Thoracic aorta (tissue), 2 donors: ENCODE results near the gene TBC1D30. TPM values are rescaled to one million over a fixed set of nuclear protein-coding genes. Genes with fewer than 3 reads are reported as not detected.

Experiments
- ATAC-seq: fragments of 150-250 bp; one replicate; pipeline ENCODE4 v1.8.0; 2017; ENCODE audit warnings: low read depth; ENCODE audit not compliant: insufficient number of reproducible peaks, low FRiP score
- DNase-seq: peaks from one replicate; pipeline ENCODE4 v3.0.0-alpha.2; 2020; ENCODE audit warnings: low spot score
- H3K27ac ChIP-seq, 2 donors: fragments of 200-600 bp; sonication (generic); 1 replicate in 1 of 2; 2 replicates in 1 of 2; pipeline ENCODE4 v1.5.1; 2016; ENCODE audit warnings: mild to moderate bottlenecking in 2 of 2, moderate library complexity in 2 of 2
- H3K27me3 ChIP-seq: fragments of 200-600 bp; sonication (generic); replicated peaks from 2 replicates; pipeline ENCODE4 v1.6.0; 2016; ENCODE audit warnings: mild to moderate bottlenecking; ENCODE audit not compliant: insufficient read depth
- H3K36me3 ChIP-seq: fragments of 200-600 bp; sonication (generic); one replicate; pipeline ENCODE4 v1.5.1; 2016
- H3K4me1 ChIP-seq, 2 donors: fragments of 200-600 bp; sonication (generic); 1 replicate in 1 of 2; 2 replicates in 1 of 2; pipeline versions ENCODE4 v1.5.1 to v1.6.0; 2016; ENCODE audit warnings: low read depth in 2 of 2, mild to moderate bottlenecking in 1 of 2; ENCODE audit not compliant: control insufficient read depth in 1 of 2
- H3K4me3 ChIP-seq: fragments of 200-600 bp; sonication (generic); 2 replicates; pipeline ENCODE4 v1.5.1; 2016; ENCODE audit warnings: mild to moderate bottlenecking
- H3K9me3 ChIP-seq: fragments of 200-600 bp; sonication (generic); 2 replicates; pipeline ENCODE4 v1.5.1; 2016
- total RNA-seq, 2 donors: library from RNA; depleted of rRNA; stranded (reverse); fragments of >200 nt; gene quantifications; one replicate each; pipeline versions ENCODE4 v1.1.0 to v1.2.3, GENCODE V29; 2016
- TF ChIP-seq, protein P1 (sequence below): fragments of 200-600 bp; sonication (generic); IDR thresholded peaks from one replicate; pipeline ENCODE4 v1.5.1; 2019; ENCODE audit warnings: antibody characterized with exemption

Gene TBC1D30
- total RNA-seq, 2 donors from 2014 or later, result 7.6 to 19.0 TPM

DNA sequence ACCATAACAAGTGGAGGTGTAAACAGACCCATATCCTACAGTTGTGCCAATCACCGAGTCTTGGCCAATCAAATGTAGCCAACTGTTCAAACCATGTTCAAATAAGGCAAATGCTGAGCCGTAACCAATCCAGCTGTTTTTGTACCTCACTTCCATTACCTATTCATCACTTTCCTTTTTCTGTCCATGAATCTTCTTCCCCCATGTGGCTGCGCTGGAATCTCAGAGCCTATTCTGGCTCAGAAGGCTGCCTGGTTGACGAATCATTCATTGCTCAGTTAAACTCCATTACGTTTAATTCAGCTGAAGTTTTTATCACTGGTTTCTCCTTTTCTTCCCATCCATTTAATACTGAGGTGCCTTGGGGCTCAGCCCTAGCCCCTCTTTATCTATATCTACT is 71.1 kb downstream of the TBC1D30 start:
- Histone ChIP-seq H3K4me3 (no peak overlapping the region), H3K9me3 (no peaks in the 10 kb centered on the region), H3K4me1 (no peaks in the 10 kb centered on the region), H3K36me3 (no peaks in the 10 kb centered on the region), H3K27me3 (no peaks in the 10 kb centered on the region), H3K27ac (no peak overlapping the region)
- TF ChIP-seq, protein P1, sequence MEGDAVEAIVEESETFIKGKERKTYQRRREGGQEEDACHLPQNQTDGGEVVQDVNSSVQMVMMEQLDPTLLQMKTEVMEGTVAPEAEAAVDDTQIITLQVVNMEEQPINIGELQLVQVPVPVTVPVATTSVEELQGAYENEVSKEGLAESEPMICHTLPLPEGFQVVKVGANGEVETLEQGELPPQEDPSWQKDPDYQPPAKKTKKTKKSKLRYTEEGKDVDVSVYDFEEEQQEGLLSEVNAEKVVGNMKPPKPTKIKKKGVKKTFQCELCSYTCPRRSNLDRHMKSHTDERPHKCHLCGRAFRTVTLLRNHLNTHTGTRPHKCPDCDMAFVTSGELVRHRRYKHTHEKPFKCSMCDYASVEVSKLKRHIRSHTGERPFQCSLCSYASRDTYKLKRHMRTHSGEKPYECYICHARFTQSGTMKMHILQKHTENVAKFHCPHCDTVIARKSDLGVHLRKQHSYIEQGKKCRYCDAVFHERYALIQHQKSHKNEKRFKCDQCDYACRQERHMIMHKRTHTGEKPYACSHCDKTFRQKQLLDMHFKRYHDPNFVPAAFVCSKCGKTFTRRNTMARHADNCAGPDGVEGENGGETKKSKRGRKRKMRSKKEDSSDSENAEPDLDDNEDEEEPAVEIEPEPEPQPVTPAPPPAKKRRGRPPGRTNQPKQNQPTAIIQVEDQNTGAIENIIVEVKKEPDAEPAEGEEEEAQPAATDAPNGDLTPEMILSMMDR, result no peak
- DNase-seq, result no peak
- no peak for ATAC-seq

DNA sequence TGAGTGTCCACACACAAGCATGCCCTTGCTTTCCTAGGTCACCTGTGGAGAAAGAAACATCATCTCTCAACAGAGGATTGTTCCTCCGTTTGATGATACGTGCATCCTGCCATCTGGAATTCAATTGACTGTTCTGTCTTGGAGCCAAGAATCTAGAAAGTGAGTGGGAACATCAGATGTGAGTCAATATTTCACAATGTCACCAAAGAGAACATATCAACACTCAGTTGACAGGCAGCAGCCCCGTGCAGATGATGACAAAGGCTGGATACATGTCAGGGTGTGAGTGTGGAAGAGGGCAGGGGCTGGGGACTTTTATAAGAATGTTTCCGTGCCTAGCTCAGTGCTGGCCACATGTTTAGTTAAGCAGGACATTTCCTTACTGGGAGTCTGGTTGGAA is 76.1 kb downstream of the TBC1D30 start:
- DNase-seq, result no peak
- H3K27ac ChIP-seq, result no peak overlapping the region
- no peaks in the 10 kb centered on the region for H3K9me3 ChIP-seq
- H3K4me1 ChIP-seq, result no peaks in the 10 kb centered on the region
- H3K27me3 ChIP-seq, result no peaks in the 10 kb centered on the region
- no peak for ATAC-seq
- no peaks in the 10 kb centered on the region for H3K36me3 ChIP-seq
- H3K4me3 ChIP-seq, result no peak overlapping the region
- TF ChIP-seq, protein P1, result no peak

- Histone ChIP-seq H3K4me3 (no peak overlapping the region), H3K9me3 (no peaks in the 10 kb centered on the region), H3K4me1 (no peaks in the 10 kb centered on the region), H3K27me3 (no peaks in the 10 kb centered on the region), H3K27ac (no peak overlapping the region), H3K36me3 (no peaks in the 10 kb centered on the region)
- no peak for DNase-seq
- TF ChIP-seq, protein P1, result no peak
- ATAC-seq, result no peak
These were observed 79.2 kb downstream of the TBC1D30 start for GRCh38 chr12:64903479-64904152.

DNA sequence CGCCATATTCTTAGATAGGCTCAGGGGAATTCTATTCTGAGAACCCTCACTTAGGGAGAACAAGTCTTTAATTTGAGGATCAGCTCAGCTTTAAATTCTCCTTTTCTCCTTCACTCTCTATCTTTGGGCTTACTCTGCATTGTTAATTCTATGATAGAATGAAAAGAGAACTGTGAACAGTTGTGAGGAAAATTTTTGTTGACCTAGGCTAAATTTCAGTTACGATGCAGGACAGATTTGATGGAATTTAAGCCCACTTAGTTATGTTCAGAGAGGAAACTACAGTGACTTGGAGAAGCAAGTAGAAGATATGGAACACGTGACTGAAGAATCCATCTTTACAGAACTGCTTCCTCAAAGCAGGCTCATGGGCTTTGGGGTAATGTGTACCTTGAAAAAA is 82.7 kb downstream of the TBC1D30 start:
- TF ChIP-seq, protein P1, result no peak
- Histone ChIP-seq H3K4me3 (no peak overlapping the region), H3K4me1 (peaks cover 0 to 9% of the 10 kb centered on the region in 2 donors), H3K27me3 (no peaks in the 10 kb centered on the region), H3K9me3 (no peaks in the 10 kb centered on the region), H3K36me3 (no peaks in the 10 kb centered on the region), H3K27ac (no peak overlapping the region)
- DNase-seq, result no peak
- no peak for ATAC-seq

GRCh38 chr12:64909124-64909523 is 84.7 kb downstream of the TBC1D30 start:
- no peak for DNase-seq
- no peak for ATAC-seq
- no peak overlapping the region for H3K27ac ChIP-seq
- H3K9me3 ChIP-seq, result no peaks in the 10 kb centered on the region
- peaks cover 0 to 17% of the 10 kb centered on the region in 2 donors for H3K4me1 ChIP-seq
- no peaks in the 10 kb centered on the region for H3K27me3 ChIP-seq
- H3K4me3 ChIP-seq, result no peak overlapping the region
- TF ChIP-seq, protein P1, result no peak
- no peaks in the 10 kb centered on the region for H3K36me3 ChIP-seq
